ENCODE measurements around the gene ERBB4.

Gene ERBB4

DNA sequence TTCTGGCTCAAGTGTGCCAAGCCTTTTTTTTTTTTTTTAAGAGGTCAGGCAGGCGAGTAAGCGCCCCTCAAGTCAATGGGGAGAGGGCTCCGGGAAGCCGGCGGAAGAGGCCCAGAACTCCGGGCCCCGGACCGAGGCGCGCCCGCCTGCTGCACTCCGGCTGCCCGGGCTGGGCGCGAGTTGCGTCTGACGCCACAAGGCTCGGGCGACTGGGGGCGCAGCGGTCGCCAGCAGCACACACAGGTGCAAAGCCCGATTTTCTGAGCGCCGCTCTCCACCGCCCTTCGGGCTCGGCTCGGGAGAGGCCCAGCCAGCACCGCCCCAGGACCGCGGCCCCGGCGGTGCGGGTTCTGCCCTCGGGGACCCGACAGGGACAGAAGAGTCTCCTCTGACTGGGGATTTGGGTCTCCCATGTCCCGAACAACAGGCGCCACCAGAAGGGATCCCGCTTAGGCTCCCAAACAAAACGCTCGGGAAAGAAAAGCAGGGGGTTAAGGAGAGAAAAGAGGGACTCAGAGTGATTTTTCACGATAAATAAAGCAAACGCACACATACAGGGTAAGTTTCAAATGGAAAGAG lies 787 bp downstream of the ERBB4 start:
- Histone ChIP-seq H3K9me3 (ENCODE audit: control insufficient read depth, low read length) (no peaks in the 10 kb centered on the region), H3K9ac (ENCODE audit: low read length) (no peak overlapping the region), H3K36me3 (ENCODE audit: control insufficient read depth, insufficient read depth, low read length) (no peaks in the 10 kb centered on the region), H3K4me1 (ENCODE audit: control insufficient read depth, insufficient read depth, low read length) (peaks cover 9% of the 10 kb centered on the region), H3K4me3 (ENCODE audit: low read length) (no peak overlapping the region), H3K27me3 (ENCODE audit: control insufficient read depth, insufficient read depth, low read length) (peaks cover 51% of the 10 kb centered on the region)

DNA sequence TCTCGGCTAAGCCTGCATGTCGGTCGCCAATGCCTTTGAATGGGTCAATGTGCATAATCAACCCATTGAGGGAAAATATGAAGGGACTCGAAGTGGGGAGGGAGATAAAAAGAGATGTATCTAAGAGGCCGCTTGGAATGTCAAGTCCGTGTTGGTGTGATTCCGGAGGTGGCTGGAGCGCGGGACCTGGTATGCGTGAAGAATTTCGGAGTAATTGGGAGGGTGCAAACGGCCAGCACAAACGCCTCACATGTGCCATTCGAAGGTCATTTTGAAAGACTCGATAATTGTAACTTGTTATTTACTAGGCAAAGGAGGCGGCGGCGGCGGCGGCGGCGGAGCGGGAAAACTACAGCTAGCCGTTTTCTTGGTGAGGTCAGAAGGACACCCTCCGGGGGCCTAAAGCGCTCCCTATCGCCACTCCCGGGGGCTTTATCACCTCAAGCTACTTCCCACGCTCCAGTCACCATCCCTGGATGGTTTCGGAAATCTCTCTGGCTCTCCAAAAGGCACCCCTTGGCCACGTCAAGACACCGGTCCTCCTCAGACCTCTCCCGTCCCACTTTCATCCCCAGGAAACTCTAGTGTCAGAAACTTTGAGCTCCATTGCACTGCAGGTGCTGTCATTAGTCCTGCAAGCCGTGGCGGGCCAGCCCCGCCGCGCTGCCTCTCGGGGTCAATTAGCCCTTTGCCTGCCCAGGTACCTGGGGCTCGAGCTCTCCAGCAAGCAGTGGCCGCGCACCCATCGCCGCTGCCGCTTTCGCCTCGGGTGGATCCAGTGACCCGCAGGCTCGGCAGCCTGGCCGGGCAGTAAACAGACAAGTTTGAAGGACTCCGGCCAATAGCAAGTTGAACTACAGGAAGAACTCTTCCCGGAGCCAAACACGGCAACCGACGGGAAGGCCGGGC lies 1.5 kb downstream of the ERBB4 start:
- Histone ChIP-seq H3K27me3 (ENCODE audit: control insufficient read depth, insufficient read depth, low read length) (peaks cover 51% of the 10 kb centered on the region), H3K36me3 (ENCODE audit: control insufficient read depth, insufficient read depth, low read length) (no peaks in the 10 kb centered on the region), H3K4me3 (ENCODE audit: low read length) (no peak overlapping the region), H3K4me1 (ENCODE audit: control insufficient read depth, insufficient read depth, low read length) (peaks cover 9% of the 10 kb centered on the region), H3K9me3 (ENCODE audit: control insufficient read depth, low read length) (no peaks in the 10 kb centered on the region), H3K9ac (ENCODE audit: low read length) (no peak overlapping the region)

DNA sequence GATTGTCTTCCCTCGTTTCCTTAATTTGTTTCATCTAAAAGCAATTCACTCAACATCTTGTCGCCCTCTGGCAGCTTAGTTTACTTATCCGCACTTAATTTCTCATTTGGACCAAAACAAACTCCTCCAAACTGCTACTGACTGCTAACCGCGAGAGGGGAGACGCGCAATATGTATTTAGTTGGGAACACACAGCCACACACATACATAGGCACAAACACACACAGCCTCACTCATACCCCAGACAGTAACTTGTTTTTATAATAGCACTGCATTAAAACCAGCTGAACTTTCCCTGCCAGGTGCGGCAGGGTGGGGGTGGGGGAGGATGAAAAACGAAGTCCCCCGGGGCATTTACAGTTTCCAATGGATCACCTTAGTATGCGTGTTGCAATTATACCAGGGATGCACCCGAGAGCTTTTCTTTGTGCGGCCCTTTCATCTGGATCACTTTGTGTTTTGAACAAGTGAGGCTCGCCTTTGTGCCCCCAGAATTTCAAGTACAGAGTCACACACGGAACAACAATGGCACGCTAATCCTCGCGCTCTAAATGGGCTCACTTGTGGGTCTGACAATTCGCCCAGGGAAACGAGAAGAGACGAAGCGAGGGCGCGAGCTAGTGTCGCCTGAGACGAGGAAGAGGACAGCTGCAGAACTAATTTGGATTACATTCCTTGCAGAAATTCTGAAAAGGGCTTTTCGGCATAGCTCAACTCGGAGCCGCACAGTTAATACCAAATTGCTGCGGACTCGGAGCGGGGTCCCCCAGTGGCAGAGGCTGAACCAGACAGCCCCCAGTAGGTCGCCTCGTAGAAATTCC lies 2.4 kb downstream of the ERBB4 start:
- no peaks in the 10 kb centered on the region for H3K36me3 ChIP-seq (ENCODE audit: control insufficient read depth, insufficient read depth, low read length)
- no peak overlapping the region for H3K4me3 ChIP-seq (ENCODE audit: low read length)
- peaks cover 51% of the 10 kb centered on the region for H3K27me3 ChIP-seq (ENCODE audit: control insufficient read depth, insufficient read depth, low read length)
- H3K4me1 ChIP-seq (ENCODE audit: control insufficient read depth, insufficient read depth, low read length), result peaks cover 9% of the 10 kb centered on the region
- H3K9me3 ChIP-seq (ENCODE audit: control insufficient read depth, low read length), result no peaks in the 10 kb centered on the region
- no peak overlapping the region for H3K9ac ChIP-seq (ENCODE audit: low read length)

DNA sequence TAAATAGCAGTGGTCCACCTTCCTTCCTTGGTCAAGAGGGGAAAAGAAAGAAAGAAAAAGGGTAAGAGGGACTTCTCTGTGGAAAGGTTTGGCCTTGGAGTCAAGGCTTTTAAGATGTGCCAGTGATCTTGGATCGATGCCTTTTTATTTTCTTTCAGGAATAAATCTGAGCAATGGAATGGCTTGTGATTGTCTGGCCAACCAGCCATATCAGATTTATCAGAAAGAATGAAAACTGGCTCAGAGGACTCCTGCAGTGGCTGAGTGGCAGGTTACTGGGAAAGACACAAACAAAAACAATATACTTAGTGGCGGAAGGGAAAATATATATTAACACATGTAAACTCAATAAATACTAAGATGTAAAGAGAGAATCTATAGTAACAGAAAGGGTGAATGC lies 4.3 kb downstream of the ERBB4 start:
- Histone ChIP-seq H3K9ac (ENCODE audit: low read length) (no peak overlapping the region), H3K9me3 (ENCODE audit: control insufficient read depth, low read length) (no peaks in the 10 kb centered on the region), H3K4me3 (ENCODE audit: low read length) (no peak overlapping the region), H3K27me3 (ENCODE audit: control insufficient read depth, insufficient read depth, low read length) (peaks cover 45% of the 10 kb centered on the region), H3K4me1 (ENCODE audit: control insufficient read depth, insufficient read depth, low read length) (peaks cover 9% of the 10 kb centered on the region), H3K36me3 (ENCODE audit: control insufficient read depth, insufficient read depth, low read length) (no peaks in the 10 kb centered on the region)

DNA sequence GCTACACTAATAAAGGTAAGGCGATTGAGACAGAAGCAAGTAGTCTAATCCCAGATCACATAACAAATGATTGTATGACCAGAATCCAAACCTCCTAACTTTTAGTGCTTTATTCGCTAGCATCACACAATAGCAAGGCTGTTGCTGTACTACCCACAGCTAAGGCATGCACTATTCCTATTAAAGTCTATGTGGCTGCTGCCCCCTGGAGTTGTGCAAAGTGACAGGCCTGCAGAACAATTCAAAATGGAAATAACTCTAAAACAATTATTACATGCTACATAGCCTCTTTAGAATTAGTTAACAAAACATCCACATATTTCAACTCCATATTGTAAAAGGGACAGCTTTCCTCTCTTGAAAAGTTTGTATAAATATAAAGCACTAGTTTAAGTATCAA lies 6.0 kb downstream of the ERBB4 start:
- no peaks in the 10 kb centered on the region for H3K36me3 ChIP-seq (ENCODE audit: control insufficient read depth, insufficient read depth, low read length)
- peaks cover 1% of the 10 kb centered on the region for H3K4me1 ChIP-seq (ENCODE audit: control insufficient read depth, insufficient read depth, low read length)
- H3K4me3 ChIP-seq (ENCODE audit: low read length), result no peak overlapping the region
- peaks cover 27% of the 10 kb centered on the region for H3K27me3 ChIP-seq (ENCODE audit: control insufficient read depth, insufficient read depth, low read length)
- no peak overlapping the region for H3K9ac ChIP-seq (ENCODE audit: low read length)
- no peaks in the 10 kb centered on the region for H3K9me3 ChIP-seq (ENCODE audit: control insufficient read depth, low read length)

DNA sequence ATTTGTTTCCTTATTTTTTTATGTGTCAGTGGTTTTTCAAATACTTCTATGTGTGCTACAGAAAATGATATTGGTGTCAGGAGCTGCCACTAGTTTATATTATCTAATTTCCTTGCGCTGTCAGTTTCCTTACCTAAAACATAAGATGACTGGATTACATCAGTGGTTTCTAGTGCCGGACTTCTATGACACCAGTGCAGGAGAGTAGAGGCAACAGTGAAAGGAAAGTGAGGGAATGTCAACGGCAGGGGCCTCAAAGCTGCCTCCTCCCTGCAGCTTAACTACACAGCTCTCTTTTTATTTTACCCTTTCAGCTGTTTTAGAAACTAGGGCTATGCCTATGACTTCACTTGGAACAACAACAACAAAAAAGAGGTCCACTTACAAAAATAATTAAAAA lies 6.5 kb downstream of the ERBB4 start:
- Histone ChIP-seq H3K4me3 (ENCODE audit: low read length) (no peak overlapping the region), H3K36me3 (ENCODE audit: control insufficient read depth, insufficient read depth, low read length) (no peaks in the 10 kb centered on the region), H3K9ac (ENCODE audit: low read length) (no peak overlapping the region)

DNA sequence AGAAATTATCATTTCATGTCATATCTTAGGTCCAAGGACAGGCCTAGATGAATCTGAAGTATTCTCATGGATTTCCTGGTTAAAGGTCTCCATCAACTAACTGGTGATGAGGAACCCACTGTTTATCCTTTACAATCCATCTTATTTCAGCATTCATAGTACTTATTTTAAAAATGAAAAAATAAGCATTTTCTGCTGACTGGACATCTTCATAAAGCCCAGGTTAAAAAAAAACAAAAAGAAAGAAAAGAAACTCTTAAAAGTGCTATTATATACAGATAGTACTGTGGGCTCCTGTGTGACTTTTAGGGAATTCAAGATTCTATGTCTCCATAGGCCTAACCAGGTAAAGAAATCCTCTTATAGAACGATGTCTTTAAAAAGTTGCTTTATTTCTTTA lies 7.1 kb downstream of the ERBB4 start:
- H3K4me1 ChIP-seq (ENCODE audit: control insufficient read depth, insufficient read depth, low read length), result no peaks in the 10 kb centered on the region
- no peak overlapping the region for H3K4me3 ChIP-seq (ENCODE audit: low read length)
- H3K27me3 ChIP-seq (ENCODE audit: control insufficient read depth, insufficient read depth, low read length), result peaks cover 16% of the 10 kb centered on the region
- H3K9me3 ChIP-seq (ENCODE audit: control insufficient read depth, low read length), result no peaks in the 10 kb centered on the region
- no peak overlapping the region for H3K9ac ChIP-seq (ENCODE audit: low read length)
- no peaks in the 10 kb centered on the region for H3K36me3 ChIP-seq (ENCODE audit: control insufficient read depth, insufficient read depth, low read length)

More for the DNA sequence above, 6.5 kb downstream of the ERBB4 start:
- H3K9me3 ChIP-seq (ENCODE audit: control insufficient read depth, low read length), result no peaks in the 10 kb centered on the region
- H3K27me3 ChIP-seq (ENCODE audit: control insufficient read depth, insufficient read depth, low read length), result peaks cover 22% of the 10 kb centered on the region
- H3K4me1 ChIP-seq (ENCODE audit: control insufficient read depth, insufficient read depth, low read length), result no peaks in the 10 kb centered on the region

DNA sequence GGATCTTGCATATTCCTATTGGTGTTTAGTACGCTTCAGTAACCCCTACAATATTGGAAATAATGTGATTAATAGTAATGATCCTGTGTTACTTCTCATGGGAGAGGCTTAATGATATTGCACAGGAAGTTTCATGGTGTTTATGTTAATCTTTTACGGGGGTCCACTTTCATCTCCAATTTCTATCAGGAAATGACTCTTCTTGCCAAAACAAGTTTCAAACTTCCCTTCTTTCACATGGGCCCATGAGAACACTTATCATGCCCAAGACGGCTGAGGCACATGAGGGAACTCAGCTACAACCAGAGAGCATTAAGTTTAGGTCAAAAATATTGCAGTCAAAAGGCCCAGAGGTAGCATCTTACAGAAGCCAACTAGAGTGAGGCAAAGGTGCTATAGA lies 7.6 kb downstream of the ERBB4 start:
- no peak overlapping the region for H3K9ac ChIP-seq (ENCODE audit: low read length)
- peaks cover 11% of the 10 kb centered on the region for H3K27me3 ChIP-seq (ENCODE audit: control insufficient read depth, insufficient read depth, low read length)
- H3K9me3 ChIP-seq (ENCODE audit: control insufficient read depth, low read length), result no peaks in the 10 kb centered on the region
- no peaks in the 10 kb centered on the region for H3K36me3 ChIP-seq (ENCODE audit: control insufficient read depth, insufficient read depth, low read length)
- H3K4me1 ChIP-seq (ENCODE audit: control insufficient read depth, insufficient read depth, low read length), result no peaks in the 10 kb centered on the region
- H3K4me3 ChIP-seq (ENCODE audit: low read length), result no peak overlapping the region

DNA sequence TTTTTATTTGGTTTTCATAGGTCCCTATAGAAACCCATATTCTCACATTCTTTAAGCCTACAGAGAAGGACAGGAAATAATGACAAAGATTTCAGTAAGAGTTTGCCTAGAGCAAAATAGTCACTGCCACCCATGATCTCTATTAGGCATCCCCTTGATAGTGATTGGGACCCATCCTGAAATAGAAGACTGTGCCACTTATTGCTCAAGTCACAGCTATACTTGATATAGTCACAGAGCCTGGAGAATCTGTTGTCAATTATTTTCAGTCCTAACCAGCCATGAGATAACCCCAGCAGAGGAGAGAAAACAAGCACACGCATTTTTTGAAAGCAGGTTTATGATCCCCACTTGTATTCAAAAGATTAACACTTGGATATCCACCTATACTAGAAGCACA lies 8.2 kb downstream of the ERBB4 start:
- H3K9ac ChIP-seq (ENCODE audit: low read length), result no peak overlapping the region
- H3K4me3 ChIP-seq (ENCODE audit: low read length), result no peak overlapping the region
- no peaks in the 10 kb centered on the region for H3K36me3 ChIP-seq (ENCODE audit: control insufficient read depth, insufficient read depth, low read length)
- H3K9me3 ChIP-seq (ENCODE audit: control insufficient read depth, low read length), result no peaks in the 10 kb centered on the region
- no peaks in the 10 kb centered on the region for H3K4me1 ChIP-seq (ENCODE audit: control insufficient read depth, insufficient read depth, low read length)
- peaks cover 8% of the 10 kb centered on the region for H3K27me3 ChIP-seq (ENCODE audit: control insufficient read depth, insufficient read depth, low read length)

DNA sequence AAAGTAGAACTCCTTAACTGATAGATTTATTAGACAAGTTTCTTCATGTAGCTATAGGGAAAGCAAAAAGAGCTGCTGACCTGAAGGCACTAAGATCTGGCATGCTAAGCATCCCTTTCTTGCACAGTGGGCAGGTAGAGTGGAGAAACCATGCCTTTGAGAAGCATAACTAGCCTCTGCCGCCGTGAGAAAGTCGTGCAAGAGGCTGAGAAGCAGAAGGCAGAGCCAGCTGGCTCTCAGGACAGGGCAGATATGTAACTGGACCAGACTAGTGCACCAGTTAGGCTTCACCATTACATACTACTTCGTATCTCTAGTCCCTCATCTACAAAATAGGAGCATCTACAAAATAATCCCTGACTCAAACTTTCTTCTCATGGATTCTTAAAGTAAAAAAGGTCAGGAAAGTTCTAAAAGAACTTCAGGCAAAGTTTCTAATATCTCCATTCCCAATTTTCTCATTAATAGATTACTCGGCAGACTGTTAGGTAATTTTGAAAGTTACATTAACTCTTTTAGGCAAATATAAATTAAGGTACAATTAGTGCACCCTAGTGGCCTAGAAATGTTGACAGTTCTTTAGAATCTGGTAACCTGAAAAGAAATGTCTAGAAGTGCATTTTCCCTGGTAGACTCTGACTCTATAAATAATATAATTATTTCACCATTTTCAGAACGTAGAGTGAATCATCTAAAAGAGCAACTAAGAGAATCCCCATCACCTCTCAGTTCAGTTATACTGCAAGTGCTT lies 10.3 kb downstream of the ERBB4 start:
- H3K36me3 ChIP-seq (ENCODE audit: control insufficient read depth, insufficient read depth, low read length), result no peaks in the 10 kb centered on the region
- no peaks in the 10 kb centered on the region for H3K4me1 ChIP-seq (ENCODE audit: control insufficient read depth, insufficient read depth, low read length)
- H3K27me3 ChIP-seq (ENCODE audit: control insufficient read depth, insufficient read depth, low read length), result no peaks in the 10 kb centered on the region
- no peak overlapping the region for H3K9ac ChIP-seq (ENCODE audit: low read length)
- H3K4me3 ChIP-seq (ENCODE audit: low read length), result no peak overlapping the region
- H3K9me3 ChIP-seq (ENCODE audit: control insufficient read depth, low read length), result no peaks in the 10 kb centered on the region

DNA sequence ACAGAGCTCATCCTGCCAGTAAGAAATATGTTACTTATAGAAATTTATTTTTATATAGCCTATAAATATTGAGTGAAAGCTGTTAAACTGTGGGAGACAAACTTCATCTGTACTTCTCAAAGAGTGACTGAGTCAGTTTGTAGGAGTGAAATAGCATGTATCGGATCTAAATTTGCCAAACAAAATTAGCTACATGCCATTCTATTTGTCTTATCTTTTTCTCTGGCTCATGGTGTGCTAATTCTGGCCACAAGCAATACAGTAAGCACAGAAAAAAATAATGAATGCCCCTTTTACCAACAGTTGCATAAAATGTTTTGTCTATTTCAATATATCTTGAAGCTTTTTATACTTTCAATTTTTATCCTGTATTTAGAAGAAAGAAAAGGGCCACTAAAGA lies 12.5 kb downstream of the ERBB4 start:
- Histone ChIP-seq H3K27me3 (ENCODE audit: control insufficient read depth, insufficient read depth, low read length) (no peaks in the 10 kb centered on the region), H3K9me3 (ENCODE audit: control insufficient read depth, low read length) (no peaks in the 10 kb centered on the region), H3K4me1 (ENCODE audit: control insufficient read depth, insufficient read depth, low read length) (no peaks in the 10 kb centered on the region), H3K4me3 (ENCODE audit: low read length) (no peak overlapping the region), H3K9ac (ENCODE audit: low read length) (no peak overlapping the region), H3K36me3 (ENCODE audit: control insufficient read depth, insufficient read depth, low read length) (no peaks in the 10 kb centered on the region)
